ENCODE results near the gene PRDM12.
"Not testable (repeated sequence)": the region's sequence is repeated elsewhere in the genome, so short reads cannot be mapped to it uniquely, and the experiment has no call there.

The PRDM12 gene

GRCh38 chr9:130665029-130665430 lies 636 bp downstream of the PRDM12 start:
- DNase-seq (ENCODE audit: low read depth in 2 of 2): no peak

DNA sequence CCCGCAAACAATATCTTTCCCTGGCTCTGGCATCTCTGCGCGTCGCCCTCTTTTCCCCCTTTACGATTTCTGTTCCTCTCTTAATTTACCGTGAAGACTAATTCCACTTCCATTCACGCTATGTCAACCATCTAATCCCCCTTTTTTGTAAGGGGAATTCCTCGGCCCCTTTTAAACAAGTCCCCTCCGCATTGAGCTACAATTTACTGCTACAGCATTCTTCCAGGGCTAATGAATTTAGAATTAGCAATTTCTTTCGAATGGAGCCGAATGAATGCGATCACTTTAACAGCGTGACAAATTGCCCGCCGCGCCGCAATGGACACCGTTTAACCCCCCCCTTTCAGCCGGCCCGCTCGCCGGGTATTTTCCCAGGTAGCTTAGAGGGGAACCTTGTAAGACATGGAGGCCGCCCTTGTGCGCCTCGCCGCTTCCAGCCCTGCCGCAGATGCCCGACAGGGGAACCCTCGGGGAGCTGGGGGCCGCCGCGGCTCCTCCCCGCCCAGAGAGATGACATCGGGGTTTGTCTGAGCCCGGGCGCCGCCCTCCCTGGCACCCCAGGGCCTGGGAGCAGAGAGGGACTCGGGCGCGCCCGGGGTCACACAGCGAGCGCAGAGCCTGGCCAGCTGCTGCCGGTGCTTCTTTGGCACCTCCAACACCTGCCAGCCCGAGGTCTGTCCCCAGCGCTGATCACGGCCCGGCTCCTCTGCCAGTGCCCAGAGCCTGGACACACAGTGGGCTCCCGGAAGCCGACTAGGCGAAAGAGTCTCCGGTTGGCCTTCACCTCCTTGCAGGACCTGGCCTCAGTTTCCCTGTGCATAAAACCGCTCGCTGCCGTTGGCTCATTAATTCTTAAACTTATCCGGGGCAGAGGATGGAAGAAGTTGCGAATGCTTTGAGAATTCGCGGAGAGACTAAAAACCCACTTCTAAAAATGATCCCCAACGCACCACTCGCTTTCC lies 1.3 kb downstream of the PRDM12 start:
- DNase-seq (ENCODE audit: low read depth in 2 of 2): no peak

DNA sequence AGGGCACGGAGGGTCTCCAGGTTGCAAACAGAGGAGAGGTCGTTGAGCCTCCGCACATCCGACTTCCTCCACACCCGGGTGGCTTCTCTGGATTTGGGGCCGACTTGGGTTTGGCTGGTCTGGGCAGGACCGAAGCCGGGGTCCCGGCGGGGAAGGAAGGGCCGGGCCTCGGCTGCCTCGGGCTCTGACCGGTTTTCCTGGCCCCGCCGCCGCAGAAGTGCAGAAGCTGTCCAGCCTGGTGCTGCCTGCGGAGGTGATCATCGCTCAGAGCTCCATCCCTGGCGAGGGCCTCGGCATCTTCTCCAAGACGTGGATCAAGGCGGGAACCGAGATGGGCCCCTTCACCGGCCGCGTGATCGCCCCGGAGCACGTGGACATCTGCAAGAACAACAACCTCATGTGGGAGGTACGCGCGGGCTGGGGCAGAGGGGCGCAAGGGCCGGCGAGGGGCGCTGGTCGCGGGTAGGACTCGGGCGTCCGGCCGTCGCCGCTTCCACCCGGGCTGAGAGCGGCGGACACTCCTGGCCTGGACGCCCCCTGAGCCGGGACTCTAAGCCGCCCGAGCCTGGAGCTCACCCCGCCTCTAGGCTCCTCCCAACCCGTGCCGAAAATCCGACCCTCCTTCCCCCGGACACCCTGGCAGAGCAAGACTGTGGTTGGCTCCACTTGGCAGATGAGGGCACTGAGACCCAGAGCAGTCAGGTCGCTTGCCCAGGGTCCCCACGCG lies 2.2 kb downstream of the PRDM12 start:
- DNase-seq (ENCODE audit: low read depth in 2 of 2): no peak

- no peak for DNase-seq (ENCODE audit: low read depth in 2 of 2)
Measured at GRCh38 chr9:130667120-130667435, 2.7 kb downstream of the PRDM12 start.

DNA sequence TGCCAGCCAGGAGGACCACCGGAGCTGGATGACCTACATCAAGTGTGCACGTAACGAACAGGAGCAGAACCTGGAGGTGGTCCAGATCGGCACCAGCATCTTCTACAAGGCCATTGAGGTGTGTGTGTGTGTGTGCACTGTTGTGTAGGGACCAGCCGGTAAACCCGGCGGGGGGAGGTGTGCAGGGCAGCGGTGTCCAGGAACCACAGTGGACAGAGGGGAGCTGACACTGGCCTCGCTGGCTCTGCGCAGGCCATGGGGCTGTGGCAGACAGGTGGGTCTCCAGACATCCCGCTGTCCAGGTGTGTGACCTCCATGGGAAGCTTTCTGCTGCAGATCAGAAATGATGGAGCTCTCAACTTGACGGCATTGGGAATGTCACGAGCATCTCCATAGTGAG lies 3.8 kb downstream of the PRDM12 start:
- DNase-seq (ENCODE audit: low read depth in 2 of 2): no peak

- DNase-seq (ENCODE audit: low read depth in 2 of 2): no peak
Measured at GRCh38 chr9:130668659-130669058, 4.3 kb downstream of the PRDM12 start.

DNA sequence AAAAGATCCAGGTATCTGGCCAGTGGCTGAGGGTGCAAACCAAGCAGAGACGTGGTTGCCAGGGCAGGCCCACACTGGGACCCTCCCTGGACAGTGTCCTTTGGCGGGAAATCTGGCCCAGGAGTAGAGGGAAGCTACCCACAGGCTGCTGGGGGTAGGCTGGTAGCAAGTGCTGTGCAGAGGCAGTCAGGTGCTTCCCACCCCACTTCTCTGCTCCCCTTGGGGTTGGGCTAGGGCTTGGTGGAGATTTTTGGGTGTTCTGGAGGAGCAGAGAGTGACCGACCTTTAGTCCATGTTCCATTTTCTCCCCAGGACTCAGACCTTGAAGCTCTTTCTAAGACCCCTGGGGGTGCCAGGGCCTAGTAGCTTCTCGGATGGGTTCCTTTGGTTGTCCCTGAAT lies 5.6 kb downstream of the PRDM12 start:
- DNase-seq (ENCODE audit: low read depth in 2 of 2): no peak

DNA sequence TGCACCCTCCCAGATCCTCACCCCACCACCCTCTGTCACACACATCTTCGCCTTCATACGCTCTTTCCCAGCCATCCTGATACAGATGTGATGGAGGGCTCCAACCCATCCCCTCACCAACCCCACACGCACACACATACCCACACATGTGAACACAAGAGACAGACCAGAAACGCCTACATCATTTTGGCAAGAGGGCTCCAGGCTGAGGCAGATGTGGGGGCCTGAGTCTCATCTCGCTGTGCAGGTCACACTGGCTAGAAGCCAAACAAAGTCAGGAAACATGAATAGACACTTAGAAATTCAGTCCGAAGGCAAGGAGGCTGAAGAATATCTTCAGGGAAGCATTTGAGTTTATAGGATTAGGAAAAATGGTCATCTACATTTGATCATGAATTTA lies 6.2 kb downstream of the PRDM12 start:
- no peak for DNase-seq (ENCODE audit: low read depth in 2 of 2)

GRCh38 chr9:130672466-130672865 lies 8.1 kb downstream of the PRDM12 start:
- DNase-seq (ENCODE audit: low read depth in 2 of 2): no peak

DNA sequence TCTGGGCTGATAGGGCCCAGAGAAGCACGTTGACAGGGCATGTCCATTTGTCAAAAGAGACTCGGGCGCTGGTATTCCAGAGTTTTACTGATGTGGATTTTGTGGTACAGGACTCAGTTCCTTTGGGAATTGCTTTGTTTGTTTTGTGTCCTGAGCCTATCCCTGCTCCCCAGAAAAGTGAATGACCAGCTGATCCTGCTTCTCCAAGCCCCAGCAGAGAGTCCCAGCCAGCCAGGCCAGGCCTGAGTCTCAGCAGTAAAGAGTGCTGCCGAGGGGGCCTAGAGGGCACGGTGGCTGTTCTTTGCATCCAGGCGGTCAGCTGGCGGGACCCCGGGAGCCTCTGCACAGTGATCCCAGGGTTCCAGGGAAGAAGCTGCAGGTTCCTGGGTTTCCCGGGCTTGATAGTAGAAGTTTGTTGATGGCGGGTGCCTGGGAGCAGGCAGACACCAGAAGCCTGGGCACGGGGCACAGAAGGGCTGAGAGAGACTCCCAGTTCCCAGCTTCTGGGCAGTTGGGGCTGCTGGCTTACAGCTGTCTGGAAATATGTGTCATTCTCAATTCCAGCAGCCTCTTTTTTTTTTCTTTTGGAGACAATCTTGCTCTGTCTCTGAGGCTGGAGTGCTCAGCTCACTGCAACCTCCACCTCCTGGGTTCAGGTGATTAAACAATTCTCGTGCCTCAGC lies 8.7 kb downstream of the PRDM12 start:
- DNase-seq (ENCODE audit: low read depth in 2 of 2): no peak

- no peak for DNase-seq (ENCODE audit: low read depth in 2 of 2)
Measured at GRCh38 chr9:130675396-130675795, 11.0 kb downstream of the PRDM12 start.

DNA sequence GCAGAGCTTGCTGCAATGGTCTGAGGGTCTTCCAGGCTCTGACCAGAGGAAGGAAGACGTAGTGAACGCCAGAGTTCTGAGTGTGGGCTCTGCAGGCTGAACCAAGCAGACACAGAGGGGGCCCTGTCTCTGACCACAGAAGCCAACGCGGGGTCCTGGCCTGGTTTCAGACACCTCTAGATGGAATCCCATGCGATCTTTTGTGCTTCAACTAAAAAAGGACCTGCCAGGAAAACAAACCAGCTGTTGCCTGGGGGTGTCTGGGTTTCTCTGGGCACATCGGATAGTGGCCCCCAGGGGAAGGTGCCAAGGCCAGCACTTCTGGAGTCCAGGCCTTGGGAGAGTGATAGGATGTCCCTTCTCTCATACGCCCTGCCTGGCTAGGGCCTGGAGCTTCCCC lies 12.9 kb downstream of the PRDM12 start:
- DNase-seq (ENCODE audit: low read depth in 2 of 2): no peak

GRCh38 chr9:130680836-130681768 lies 16.7 kb downstream of the PRDM12 start:
- peak in 1 of 2 donors; percentile 56 for DNase-seq (ENCODE audit: low read depth in 2 of 2)

DNA sequence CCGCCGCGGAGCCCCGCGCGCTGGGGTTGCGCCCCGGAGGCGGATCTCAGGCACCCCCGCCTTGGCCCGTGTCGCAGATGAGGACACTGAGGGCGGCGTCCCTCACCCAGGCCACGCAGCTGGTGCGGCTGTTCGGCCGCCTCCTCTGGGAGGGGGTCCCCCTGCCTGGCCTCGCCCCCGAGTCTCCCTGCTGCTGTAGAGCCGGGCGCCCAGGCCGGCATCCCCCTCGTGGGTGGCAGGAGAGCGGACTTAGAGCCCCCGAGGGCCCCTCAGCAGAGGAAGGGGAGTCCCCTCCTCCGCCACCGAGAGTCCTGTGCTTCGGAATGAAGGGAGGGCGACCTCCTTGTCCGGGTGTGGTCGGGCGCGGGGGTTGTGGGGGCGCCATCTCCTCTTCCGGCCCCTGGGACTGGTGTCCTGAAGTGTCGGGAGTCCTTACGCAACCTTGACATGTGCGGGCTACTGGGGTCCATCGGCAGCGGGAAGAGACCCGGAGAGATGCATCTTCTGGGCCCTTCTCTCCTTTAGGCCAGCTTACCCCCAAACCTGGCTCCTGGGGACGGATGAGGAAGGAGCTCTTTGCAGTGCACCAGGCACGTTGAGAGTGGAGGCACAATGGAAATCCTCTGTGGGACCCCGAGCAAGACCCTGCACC lies 17.5 kb downstream of the PRDM12 start:
- peak in 1 of 2 donors; percentile 7 for DNase-seq (ENCODE audit: low read depth in 2 of 2)

DNA sequence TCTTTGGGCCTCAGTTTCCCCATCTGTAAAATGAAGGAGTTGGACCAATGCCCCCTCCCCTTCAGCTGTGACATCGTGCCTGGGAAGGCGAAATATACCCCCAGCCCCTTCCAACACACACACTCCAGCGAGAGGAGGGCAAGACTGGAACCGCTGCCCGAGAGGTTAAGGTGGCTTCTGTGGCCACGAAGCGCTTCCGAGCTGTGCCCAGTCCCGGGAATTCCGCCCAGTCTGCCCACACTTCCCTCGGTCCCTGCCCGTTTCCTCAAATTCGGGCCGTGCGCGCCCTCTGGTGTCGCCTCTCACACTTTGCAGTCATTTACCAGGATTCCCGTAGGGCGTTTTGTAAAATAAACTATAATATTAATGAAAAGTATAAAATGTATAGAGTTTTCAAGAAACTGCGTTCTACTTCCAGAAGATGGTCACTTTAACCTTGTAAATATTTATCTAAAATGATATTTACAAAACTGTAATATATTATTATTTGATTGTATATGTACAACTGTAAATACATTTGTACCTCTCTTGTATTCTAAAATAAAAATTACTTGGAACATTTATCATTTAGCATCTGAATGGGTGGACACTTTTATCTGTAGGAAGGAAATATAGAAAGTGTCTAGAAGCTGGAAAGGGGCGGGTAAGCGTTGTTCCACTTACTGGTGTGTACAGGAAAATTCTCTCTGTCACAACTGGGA lies 18.2 kb downstream of the PRDM12 start:
- DNase-seq (ENCODE audit: low read depth in 2 of 2): peak; percentile 21 to 42

DNA sequence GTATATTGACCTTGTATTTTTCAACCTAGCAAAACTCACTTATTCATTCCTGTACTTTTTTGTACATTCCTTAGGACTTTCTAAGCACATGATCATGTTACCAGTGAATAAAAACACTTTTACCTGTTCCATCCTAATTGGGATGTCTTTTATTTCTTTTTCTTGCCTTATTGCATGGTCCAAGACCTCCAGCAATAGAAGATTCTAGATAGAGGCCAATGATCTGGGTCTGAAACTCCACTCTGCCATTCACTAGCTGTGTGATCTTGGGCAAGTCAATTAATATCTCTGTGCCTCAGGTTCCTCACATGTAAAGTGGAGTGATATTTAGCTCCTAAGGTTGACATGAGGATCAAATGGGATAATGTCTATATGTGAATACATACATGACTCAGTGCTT lies 20.7 kb downstream of the PRDM12 start:
- no peak for DNase-seq (ENCODE audit: low read depth in 2 of 2)

DNA sequence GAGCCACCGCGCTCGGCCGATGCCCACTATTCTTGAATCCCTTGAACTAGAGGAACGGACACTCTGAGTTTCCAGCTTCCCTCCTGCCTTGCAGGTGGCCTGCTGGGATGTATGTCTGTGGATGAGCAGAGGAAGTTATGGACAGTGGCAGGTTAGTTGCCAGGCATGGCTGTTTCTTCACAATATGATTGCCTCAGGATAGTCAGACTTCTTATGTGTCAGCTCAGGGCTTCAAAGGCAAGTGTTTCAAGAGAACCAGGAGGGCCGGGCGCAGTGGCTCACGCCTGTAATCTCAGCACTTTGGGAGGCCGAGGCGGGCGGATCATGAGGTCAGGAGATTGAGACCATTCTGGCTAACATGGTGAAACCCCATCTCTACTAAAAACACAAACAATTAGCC lies 21.6 kb downstream of the PRDM12 start:
- DNase-seq (ENCODE audit: low read depth in 2 of 2): not testable (repeated sequence)

GRCh38 chr9:130687615-130688014 lies 23.2 kb downstream of the PRDM12 start:
- no peak for DNase-seq (ENCODE audit: low read depth in 2 of 2)

- DNase-seq (ENCODE audit: low read depth in 2 of 2): no peak
Measured at GRCh38 chr9:130688072-130688471, 23.7 kb downstream of the PRDM12 start.

GRCh38 chr9:130689572-130689936 lies 25.2 kb downstream of the PRDM12 start:
- DNase-seq (ENCODE audit: low read depth in 2 of 2): no peak
